Ammon's horn (tissue), 1 donor: Measurements from ENCODE around the gene LSG1.
"Not testable (repeated sequence)": the region's sequence is repeated elsewhere in the genome, so short reads cannot be mapped to it uniquely, and the experiment has no call there.

Experiments
- DNase-seq: peaks from one replicate; pipeline ENCODE4 v3.0.0-alpha.2; 2016; ENCODE audit warnings: low spot score

LSG1 gene

GRCh38 chr3:194617143-194617671 lies 54.8 kb downstream of the LSG1 start:
- DNase-seq, result no peak

DNA sequence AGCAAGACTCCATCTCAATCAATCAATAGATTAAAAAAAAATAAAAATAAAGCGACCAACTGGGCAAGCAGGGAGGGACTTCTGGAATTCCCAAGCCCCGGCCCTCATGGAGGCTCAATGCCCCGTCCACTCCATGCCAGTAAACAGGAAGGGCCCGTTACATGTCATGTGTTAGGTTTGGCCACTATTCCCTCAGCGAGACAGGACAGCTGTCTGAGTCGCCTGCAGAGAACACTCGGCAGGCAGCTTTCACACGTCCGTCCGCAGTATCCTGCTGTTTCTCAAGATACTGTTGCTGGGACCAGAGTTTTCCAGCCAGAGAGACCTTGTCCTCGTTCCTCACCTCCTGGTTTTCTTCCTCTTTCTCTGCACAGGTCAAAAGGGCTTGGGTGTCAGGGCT lies 56.8 kb downstream of the LSG1 start:
- no peak for DNase-seq

GRCh38 chr3:194612221-194612620 lies 59.8 kb downstream of the LSG1 start:
- no peak for DNase-seq

DNA sequence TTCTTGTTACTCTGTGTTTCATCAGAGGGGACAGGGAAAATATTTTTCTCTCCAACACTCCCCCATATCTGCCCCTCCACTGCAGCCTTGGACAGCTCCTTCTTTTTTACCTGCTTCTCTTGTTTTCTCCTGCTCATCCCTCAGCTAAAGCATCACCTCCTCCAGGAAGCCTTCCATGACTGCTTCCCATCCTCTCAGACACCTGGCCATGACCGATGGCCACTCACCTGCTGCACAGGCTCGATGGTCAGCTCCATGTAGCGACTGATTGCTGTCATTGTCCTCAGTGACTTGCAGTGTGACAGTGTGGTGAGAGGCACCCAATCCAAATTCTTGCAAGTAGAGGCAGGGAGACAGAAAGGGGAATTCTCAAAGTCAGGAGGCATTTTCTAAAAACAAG lies 61.3 kb downstream of the LSG1 start:
- DNase-seq, result no peak

DNA sequence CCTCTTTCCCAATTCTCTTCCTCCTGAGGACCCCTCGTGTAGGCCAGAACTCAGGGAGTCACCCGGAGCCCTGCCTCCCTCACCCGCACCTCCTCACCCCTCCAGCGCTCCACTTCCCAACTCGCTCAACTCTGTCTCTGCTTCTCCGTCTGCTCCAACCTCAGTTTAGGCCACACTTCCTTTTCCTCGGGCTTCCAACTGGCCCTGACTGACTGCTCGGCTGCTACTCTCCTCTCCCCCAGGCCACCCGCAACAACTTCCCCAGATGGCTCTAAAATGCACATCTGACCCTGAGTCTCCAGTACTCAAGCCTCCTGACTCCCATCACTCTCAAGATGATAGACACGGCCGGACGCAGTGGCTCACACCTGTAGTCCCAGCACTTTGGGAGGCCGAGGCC lies 62.4 kb downstream of the LSG1 start:
- peak; percentile 45 for DNase-seq

DNA sequence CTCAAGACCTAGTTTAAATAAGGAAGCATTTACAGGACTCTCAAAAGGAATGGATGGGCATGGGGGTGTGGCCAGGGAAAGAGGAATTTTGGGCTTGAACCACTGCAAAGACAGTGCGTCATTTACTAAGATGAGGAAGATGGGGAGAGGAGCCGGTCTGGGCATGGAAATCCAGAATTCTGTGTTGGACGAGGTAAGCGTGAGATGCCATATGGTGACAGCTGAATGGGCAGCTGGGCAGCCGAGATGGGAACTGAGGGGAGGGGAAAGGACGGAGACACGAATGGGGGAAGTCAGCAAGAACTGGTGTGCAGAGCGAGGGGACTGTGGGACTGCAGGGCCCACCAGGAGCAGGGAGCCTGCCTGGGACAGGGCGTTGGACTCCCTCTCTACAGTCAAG lies 63.0 kb downstream of the LSG1 start:
- no peak for DNase-seq

- no peak for DNase-seq
Observed at GRCh38 chr3:194607592-194608389, 64.2 kb downstream of the LSG1 start.

DNA sequence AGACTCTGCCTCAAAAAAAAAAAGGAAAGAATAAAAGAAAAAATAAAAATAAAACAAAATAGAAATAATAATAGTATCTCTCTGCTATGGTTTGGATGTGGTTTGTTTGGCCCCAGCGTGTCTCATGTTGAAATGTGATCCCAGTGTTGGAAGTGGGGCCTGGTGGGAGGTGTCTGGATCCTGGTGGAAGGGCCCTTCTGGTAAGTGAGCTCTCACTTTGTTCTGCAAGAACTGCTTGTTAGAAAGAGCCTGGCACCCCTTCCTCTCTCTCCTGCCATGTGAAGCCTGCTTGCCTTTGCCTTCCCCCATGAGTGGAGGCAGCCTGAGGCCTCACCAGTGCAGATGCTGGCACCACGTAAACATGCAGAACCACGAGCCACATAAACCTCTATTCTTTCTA lies 65.0 kb downstream of the LSG1 start:
- DNase-seq, result no peak

- DNase-seq, result no peak
Observed at GRCh38 chr3:194606163-194606562, 65.8 kb downstream of the LSG1 start.

GRCh38 chr3:194605314-194605713 lies 66.7 kb downstream of the LSG1 start:
- not testable (repeated sequence) for DNase-seq

DNA sequence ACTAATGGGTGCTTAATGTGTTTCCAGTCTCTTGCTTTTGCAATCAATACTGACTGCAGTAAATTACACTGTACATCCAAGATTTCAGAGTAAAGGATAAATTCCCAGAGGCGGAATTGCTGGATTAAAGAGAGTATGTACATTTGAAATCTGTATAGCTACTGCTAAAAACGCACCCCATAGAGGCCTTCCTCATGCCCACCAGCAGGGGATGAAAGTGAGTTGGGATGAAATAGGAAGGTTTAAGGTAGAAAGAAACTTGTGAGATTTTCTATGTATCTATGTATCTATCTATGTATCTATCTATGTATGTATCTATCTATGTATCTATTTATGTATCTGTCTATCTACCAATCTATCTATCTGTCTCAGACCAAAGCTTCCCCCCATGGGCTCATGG lies 67.2 kb downstream of the LSG1 start:
- no peak for DNase-seq

GRCh38 chr3:194604126-194604525 lies 67.9 kb downstream of the LSG1 start:
- no peak for DNase-seq

GRCh38 chr3:194602669-194603171 lies 69.3 kb downstream of the LSG1 start:
- DNase-seq, result no peak

DNA sequence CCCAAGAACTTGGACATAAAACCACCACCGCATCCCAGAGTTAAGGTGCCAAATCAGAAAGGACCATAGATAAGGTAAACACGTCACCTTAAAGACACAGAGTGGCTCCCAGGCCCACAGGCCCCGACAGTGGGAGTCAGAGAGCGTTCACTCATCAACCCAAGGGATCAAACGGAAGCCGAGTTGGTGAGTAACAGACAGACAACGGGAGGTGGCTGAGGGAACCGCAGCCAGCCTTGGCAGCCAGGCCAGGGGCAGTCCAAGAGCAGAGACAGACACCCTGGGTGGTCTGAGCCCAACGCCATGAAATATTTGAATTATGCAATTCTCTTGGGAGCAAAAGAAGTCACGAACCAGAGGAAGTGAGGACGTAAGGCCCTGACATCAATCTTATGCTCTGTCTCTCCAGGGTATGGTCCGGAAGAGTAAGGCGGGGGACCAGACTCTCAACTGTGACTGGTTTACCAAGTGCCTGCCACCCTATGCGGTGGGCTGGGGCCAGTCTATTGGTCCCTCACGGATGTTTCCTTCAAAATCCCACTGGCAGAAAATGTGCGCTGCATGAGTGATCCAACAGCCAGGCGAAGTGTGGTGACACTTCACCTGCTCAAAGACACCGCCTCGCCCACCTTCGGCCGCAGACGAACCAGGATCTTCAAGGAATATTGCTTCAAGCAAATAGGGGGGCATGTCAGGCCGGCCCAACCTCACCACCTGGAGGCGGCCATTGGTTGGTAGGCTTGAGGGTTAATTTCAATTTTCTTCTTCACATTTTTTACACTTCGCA lies 73.0 kb downstream of the LSG1 start:
- DNase-seq, result no peak

GRCh38 chr3:194596906-194597305 lies 75.1 kb downstream of the LSG1 start:
- DNase-seq, result peak; percentile 38

GRCh38 chr3:194592798-194593752 lies 78.9 kb downstream of the LSG1 start:
- no peak for DNase-seq
